H9 (cell line): ENCODE results near the gene CD3G. TPM values are rescaled to one million over a fixed set of nuclear protein-coding genes. Genes with fewer than 3 reads are reported as not detected.

Source experiments
- DNase-seq: peaks from one replicate; pipeline ENCODE4 v3.0.0-alpha.2; 2017
- H2AFZ ChIP-seq: one replicate; pipeline ENCODE4 v1.6.1; 2013; ENCODE audit warnings: mild to moderate bottlenecking, low read length, control low read depth, moderate library complexity
- H2AK5ac ChIP-seq: 2 replicates; pipeline ENCODE4 v1.6.1; 2013; ENCODE audit warnings: low read length, control low read depth, mixed read lengths; ENCODE audit not compliant: insufficient read length
- H2BK120ac ChIP-seq: one replicate; pipeline ENCODE4 v1.6.1; 2013; ENCODE audit warnings: low read depth, mild to moderate bottlenecking, low read length, control low read depth, inconsistent platforms; ENCODE audit not compliant: poor library complexity, severe bottlenecking
- H2BK12ac ChIP-seq: 2 replicates; pipeline ENCODE4 v1.6.1; 2013; ENCODE audit warnings: low read length, control low read depth, mixed read lengths, low read depth; ENCODE audit not compliant: insufficient read length
- H2BK15ac ChIP-seq: 2 replicates; pipeline ENCODE4 v1.6.1; 2013; ENCODE audit warnings: low read depth, low read length, control low read depth
- H2BK20ac ChIP-seq: one replicate; pipeline ENCODE4 v1.6.1; 2013; ENCODE audit warnings: low read depth, mild to moderate bottlenecking, low read length, control low read depth, inconsistent platforms; ENCODE audit not compliant: poor library complexity, severe bottlenecking
- H2BK5ac ChIP-seq: 2 replicates; pipeline ENCODE4 v1.6.1; 2013; ENCODE audit warnings: low read length, control low read depth, mixed read lengths; ENCODE audit not compliant: insufficient read length
- H3K14ac ChIP-seq: 2 replicates; pipeline ENCODE4 v1.6.1; 2013; ENCODE audit warnings: low read length, control low read depth; ENCODE audit not compliant: insufficient read depth
- H3K18ac ChIP-seq: 2 replicates; pipeline ENCODE4 v1.6.1; 2013; ENCODE audit warnings: low read depth, mild to moderate bottlenecking, mixed read lengths, low read length, control low read depth; ENCODE audit not compliant: insufficient read length
- H3K23ac ChIP-seq: 2 replicates; pipeline ENCODE4 v1.6.1; 2013; ENCODE audit warnings: low read length, control low read depth, mixed read lengths, low read depth; ENCODE audit not compliant: insufficient read length
- H3K23me2 ChIP-seq: 2 replicates; pipeline ENCODE4 v1.6.1; 2013; ENCODE audit warnings: low read depth, mild to moderate bottlenecking, mixed read lengths, low read length, control low read depth; ENCODE audit not compliant: insufficient read length, poor library complexity, severe bottlenecking
- H3K27ac ChIP-seq: 2 replicates; pipeline ENCODE4 v1.5.1; 2013; ENCODE audit warnings: low read length, control low read depth, mixed read lengths, low read depth; ENCODE audit not compliant: insufficient read length
- H3K27me3 ChIP-seq: 2 replicates; pipeline ENCODE4 v1.6.1; 2013; ENCODE audit warnings: low read length, control low read depth, inconsistent platforms; ENCODE audit not compliant: insufficient read depth
- H3K4ac ChIP-seq: 2 replicates; pipeline ENCODE4 v1.6.1; 2013; ENCODE audit warnings: low read depth, mild to moderate bottlenecking, control low read depth, inconsistent platforms, low read length, moderate library complexity
- H3K4me1 ChIP-seq: 2 replicates; pipeline ENCODE4 v1.6.1; 2013; ENCODE audit warnings: low read length, control low read depth, inconsistent platforms; ENCODE audit not compliant: insufficient read depth
- H3K4me2 ChIP-seq: 2 replicates; pipeline ENCODE4 v1.6.1; 2013; ENCODE audit warnings: low read length, control low read depth, mixed read lengths; ENCODE audit not compliant: insufficient read length, insufficient read depth
- H3K56ac ChIP-seq: 2 replicates; pipeline ENCODE4 v1.6.1; 2013; ENCODE audit warnings: low read depth, mild to moderate bottlenecking, mixed read lengths, low read length, control low read depth; ENCODE audit not compliant: insufficient read length
- H3K79me1 ChIP-seq: 2 replicates; pipeline ENCODE4 v1.6.1; 2013; ENCODE audit warnings: low read depth, mild to moderate bottlenecking, moderate library complexity, low read length, control low read depth, inconsistent platforms; ENCODE audit not compliant: insufficient read depth, poor library complexity, severe bottlenecking
- H3K79me2 ChIP-seq: 2 replicates; pipeline ENCODE4 v1.6.1; 2013; ENCODE audit warnings: low read length, control low read depth, inconsistent platforms; ENCODE audit not compliant: insufficient read depth
- H3K9ac ChIP-seq: 2 replicates; pipeline ENCODE4 v1.6.1; 2013; ENCODE audit warnings: low read length, control low read depth, mixed read lengths; ENCODE audit not compliant: insufficient read length; ENCODE audit errors: extremely low read depth
- H3K9me3 ChIP-seq: one replicate; pipeline ENCODE4 v1.6.1; 2013; ENCODE audit warnings: low read depth, low read length, inconsistent platforms; ENCODE audit not compliant: control insufficient read depth
- H3T11ph ChIP-seq: one replicate; pipeline ENCODE4 v1.6.1; 2013; ENCODE audit warnings: mild to moderate bottlenecking, low read length, control low read depth, inconsistent platforms
- H4K20me1 ChIP-seq: one replicate; pipeline ENCODE4 v1.6.1; 2013; ENCODE audit not compliant: control insufficient read depth, insufficient read length, insufficient read depth
- H4K5ac ChIP-seq: 2 replicates; pipeline ENCODE4 v1.6.1; 2013; ENCODE audit warnings: low read depth, mild to moderate bottlenecking, mixed read lengths, low read length, control low read depth; ENCODE audit not compliant: insufficient read length
- H4K8ac ChIP-seq: replicated peaks from 2 replicates; pipeline ENCODE4 v1.6.1; 2013; ENCODE audit warnings: low read length, control low read depth, mixed read lengths, low read depth; ENCODE audit not compliant: insufficient read length
- H4K91ac ChIP-seq: 2 replicates; pipeline ENCODE4 v1.6.1; 2013; ENCODE audit warnings: low read depth, mild to moderate bottlenecking, moderate library complexity, mixed read lengths, low read length, control low read depth; ENCODE audit not compliant: insufficient read length
- H3K27ac Mint-ChIP-seq, 3 experiments: 2 replicates in 2 of 3; 3 replicates in 1 of 3; pipeline ENCODE4 v1.8.0; 2020 to 2021; ENCODE audit warnings: mixed read lengths in 3 of 3, mild to moderate bottlenecking in 1 of 3, moderate library complexity in 1 of 3
- H3K27me3 Mint-ChIP-seq: 2 replicates; pipeline ENCODE4 v1.8.0; 2021; ENCODE audit warnings: low read depth, mild to moderate bottlenecking, moderate library complexity, mixed read lengths
- H3K36me3 Mint-ChIP-seq, 3 experiments: 2 replicates in 2 of 3; 3 replicates in 1 of 3; pipeline ENCODE4 v1.8.0; 2020 to 2021; ENCODE audit warnings: low read depth in 3 of 3, mixed read lengths in 3 of 3; ENCODE audit not compliant: insufficient read depth in 1 of 3
- H3K4me1 Mint-ChIP-seq, 2 experiments: 2 replicates each; pipeline ENCODE4 v1.8.0; 2020; ENCODE audit warnings: mixed read lengths in 2 of 2
- H3K4me3 Mint-ChIP-seq, 2 experiments: 2 replicates in 1 of 2; 3 replicates in 1 of 2; pipeline ENCODE4 v1.8.0; 2020 to 2021; ENCODE audit warnings: mild to moderate bottlenecking in 2 of 2, mixed read lengths in 2 of 2, moderate library complexity in 1 of 2
- H3K9me3 Mint-ChIP-seq, 2 experiments: 2 replicates in 1 of 2; 3 replicates in 1 of 2; pipeline ENCODE4 v1.8.0; 2020; ENCODE audit warnings: mild to moderate bottlenecking in 2 of 2, mixed read lengths in 2 of 2, moderate library complexity in 1 of 2
- CTCF ChIP-seq: fragments of 200-600 bp; sonication (generic); conservative IDR thresholded peaks from 3 replicates; pipeline ENCODE4 v1.8.0; 2021; ENCODE audit warnings: antibody characterized with exemption, mild to moderate bottlenecking
- WGBS: extraction: QIAGEN DNeasy Blood & Tissue Kit; methylation state at CpG from one replicate; pipeline ENCODE4 v1.1.7; 2013; ENCODE audit warnings: missing lambda C conversion rate, low lambda C conversion rate, mixed read lengths; ENCODE audit not compliant: insufficient read length; ENCODE audit errors: extremely low coverage; 5-methylcytosine and 5-hydroxymethylcytosine counted together
- total RNA-seq: library from RNA; stranded (reverse); gene quantifications from 2 replicates; pipeline ENCODE4 v1.2.1, GENCODE V29; 2021

CD3G gene
- total RNA-seq, 1 experiment from 2014 or later: not detected

GRCh38 chr11:118305726-118306125, 38.4 kb upstream of the CD3G start:
- H2BK20ac ChIP-seq: no peak overlapping the region
- no peak overlapping the region for H2BK15ac ChIP-seq
- no CpG with 5 or more reads among the region's 8 CpGs for WGBS
- no peak for TF ChIP-seq CTCF
- peaks cover 3 to 4% of the 10 kb centered on the region in 2 experiments for H3K4me1 Mint-ChIP-seq
- H3T11ph ChIP-seq: no peak overlapping the region
- H3K23ac ChIP-seq: no peak overlapping the region
- H3K4me2 ChIP-seq: no peak overlapping the region
- no peak overlapping the region for H2BK12ac ChIP-seq
- no peak overlapping the region; a peak in 1 of 7 replicates for H3K27ac Mint-ChIP-seq
- H3K4me1 ChIP-seq: no peaks in the 10 kb centered on the region
- H3K27ac ChIP-seq: no peak overlapping the region
- no peak overlapping the region for H3K4ac ChIP-seq
- no peak overlapping the region for H2BK120ac ChIP-seq
- no peak overlapping the region for H2AK5ac ChIP-seq
- no peaks in the 10 kb centered on the region for H3K9me3 ChIP-seq
- no peak overlapping the region for H3K56ac ChIP-seq
- no peaks in the 10 kb centered on the region for H3K9me3 Mint-ChIP-seq
- no peak overlapping the region for H4K91ac ChIP-seq
- H4K8ac ChIP-seq: no peak overlapping the region
- DNase-seq: no peak
- H2AFZ ChIP-seq: peak overlapping the region; percentile 23
- no peak overlapping the region; a peak in 1 of 5 replicates for H3K4me3 Mint-ChIP-seq
- H3K27me3 Mint-ChIP-seq: peaks cover 36% of the 10 kb centered on the region
- no peak overlapping the region for H2BK5ac ChIP-seq
- H3K79me2 ChIP-seq: no peaks in the 10 kb centered on the region
- H3K18ac ChIP-seq: no peak overlapping the region
- no peaks in the 10 kb centered on the region for H3K79me1 ChIP-seq
- H3K14ac ChIP-seq: no peak overlapping the region
- H4K5ac ChIP-seq: no peak overlapping the region
- no peaks in the 10 kb centered on the region for H4K20me1 ChIP-seq
- no peaks in the 10 kb centered on the region for H3K36me3 Mint-ChIP-seq
- no peak overlapping the region for H3K9ac ChIP-seq
- H3K27me3 ChIP-seq: no peaks in the 10 kb centered on the region
- no peaks in the 10 kb centered on the region for H3K23me2 ChIP-seq
